HG02610 (cell line): Measurements from ENCODE around the gene WWOX.
A peak's percentile ranks its signal among the peaks of the same experiment; 100 is the strongest.
"Not testable (repeated sequence)": the region's sequence is repeated elsewhere in the genome, so short reads cannot be mapped to it uniquely, and the experiment has no call there.

Experiments
- ATAC-seq: cut with Tn5 transposase; IDR thresholded peaks from one replicate; pipeline ENCODE4 v1.9.1; 2021; ENCODE audit warnings: mild to moderate bottlenecking, moderate library complexity; ENCODE audit not compliant: unreplicated experiment

Gene WWOX

GRCh38 chr16:78099271-78100111, at the start of gene WWOX:
Gene WWOX, plus strand, starts transcription at chr16:78099654.
- peak; percentile 98 for ATAC-seq

- no peak for ATAC-seq
These were observed 48.6 kb upstream of the WWOX start for GRCh38 chr16:78050734-78051400.

- ATAC-seq: no peak
These were observed 41.5 kb upstream of the WWOX start for GRCh38 chr16:78057803-78058564.

GRCh38 chr16:78059806-78060205, 39.6 kb upstream of the WWOX start:
- not testable (repeated sequence) for ATAC-seq

- no peak for ATAC-seq
These were observed 39.2 kb upstream of the WWOX start for GRCh38 chr16:78060295-78060694.

- ATAC-seq: no peak
These were observed 38.6 kb upstream of the WWOX start for GRCh38 chr16:78060809-78061208.

- ATAC-seq: no peak
These were observed 34.1 kb upstream of the WWOX start for GRCh38 chr16:78065319-78065718.

- ATAC-seq: no peak
These were observed 29.5 kb upstream of the WWOX start for GRCh38 chr16:78069913-78070312.

- ATAC-seq: no peak
These were observed 27.2 kb upstream of the WWOX start for GRCh38 chr16:78072275-78072674.

- ATAC-seq: no peak
These were observed 23.7 kb upstream of the WWOX start for GRCh38 chr16:78075800-78076199.

- ATAC-seq: no peak
These were observed 18.1 kb upstream of the WWOX start for GRCh38 chr16:78081341-78081740.

- no peak for ATAC-seq
These were observed 8.0 kb upstream of the WWOX start for GRCh38 chr16:78091419-78091818.

- no peak for ATAC-seq
These were observed 6.7 kb upstream of the WWOX start for GRCh38 chr16:78092758-78093157.

GRCh38 chr16:78094166-78094565, 5.3 kb upstream of the WWOX start:
- no peak for ATAC-seq

- no peak for ATAC-seq
These were observed 4.5 kb upstream of the WWOX start for GRCh38 chr16:78094998-78095397.

- ATAC-seq: no peak
These were observed 3.1 kb upstream of the WWOX start for GRCh38 chr16:78096386-78096785.

- no peak for ATAC-seq
These were observed 1.9 kb upstream of the WWOX start for GRCh38 chr16:78097548-78097947.

- ATAC-seq: no peak
These were observed 1.4 kb upstream of the WWOX start for GRCh38 chr16:78098087-78098486.

GRCh38 chr16:78098595-78099270, 721 bp upstream of the WWOX start:
- ATAC-seq: no peak

- peak; percentile 16 for ATAC-seq
These were observed 636 bp downstream of the WWOX start for GRCh38 chr16:78100112-78100467.

- ATAC-seq: no peak
These were observed 2.7 kb downstream of the WWOX start for GRCh38 chr16:78102122-78102660.
